TTC549 (cell line): ENCODE data around the gene CHL1.
A peak's percentile ranks its signal among the peaks of the same experiment; 100 is the strongest.

Source experiments
- FAIRE-seq: peaks from 2 replicates; lab custom pipeline; 2012; peaks lifted over from hg19 to GRCh38; lab: Jason Lieb, UNC

The CHL1 gene

GRCh38 chr3:399647-400046 is 203.1 kb downstream of the CHL1 start:
- no peak for FAIRE-seq

- no peak for FAIRE-seq
These were observed 207.3 kb downstream of the CHL1 start for GRCh38 chr3:403826-404225.

GRCh38 chr3:409011-409410 is 212.4 kb downstream of the CHL1 start:
- FAIRE-seq: no peak

- FAIRE-seq: no peak
These were observed 214.7 kb downstream of the CHL1 start for GRCh38 chr3:411226-411625.

DNA sequence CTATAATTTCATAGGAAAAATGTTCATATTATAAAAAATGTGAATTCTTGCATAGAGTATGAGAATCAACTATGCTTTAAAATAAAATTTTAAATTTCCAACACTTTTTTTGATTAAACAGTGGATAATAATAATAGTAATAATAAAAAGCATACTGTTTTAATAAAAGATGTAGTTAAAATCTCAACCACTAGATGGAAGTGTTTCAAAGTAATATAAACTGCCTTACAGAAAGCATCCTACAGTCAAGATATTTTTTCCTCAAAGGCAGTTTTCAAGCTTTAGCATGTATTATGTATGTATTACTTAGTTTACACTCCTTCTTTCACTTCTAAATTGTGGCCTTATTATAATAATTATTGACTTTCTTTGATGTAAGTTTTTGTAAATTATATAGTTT is 217.5 kb downstream of the CHL1 start:
- FAIRE-seq: peak; percentile 93

GRCh38 chr3:418239-418929 is 221.8 kb downstream of the CHL1 start:
- no peak for FAIRE-seq

DNA sequence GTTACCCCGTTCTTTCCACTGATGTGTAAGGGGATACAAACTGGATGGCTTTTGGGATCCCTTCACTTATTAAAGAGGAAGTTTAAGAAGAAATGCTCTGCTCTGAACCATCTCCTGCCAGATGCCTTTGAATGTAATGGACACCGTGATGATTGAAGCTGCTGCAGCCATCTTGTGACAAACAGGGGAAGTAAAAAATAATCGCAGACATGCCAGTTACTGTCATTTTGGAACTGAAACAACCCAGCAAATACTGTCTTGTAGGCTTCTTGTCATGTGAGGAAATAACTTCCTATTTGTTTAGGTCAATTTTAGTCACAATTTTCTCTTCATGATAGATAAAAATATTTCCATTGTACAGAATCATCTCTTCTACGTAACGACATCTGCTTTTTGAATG is 224.0 kb downstream of the CHL1 start:
- FAIRE-seq: no peak

DNA sequence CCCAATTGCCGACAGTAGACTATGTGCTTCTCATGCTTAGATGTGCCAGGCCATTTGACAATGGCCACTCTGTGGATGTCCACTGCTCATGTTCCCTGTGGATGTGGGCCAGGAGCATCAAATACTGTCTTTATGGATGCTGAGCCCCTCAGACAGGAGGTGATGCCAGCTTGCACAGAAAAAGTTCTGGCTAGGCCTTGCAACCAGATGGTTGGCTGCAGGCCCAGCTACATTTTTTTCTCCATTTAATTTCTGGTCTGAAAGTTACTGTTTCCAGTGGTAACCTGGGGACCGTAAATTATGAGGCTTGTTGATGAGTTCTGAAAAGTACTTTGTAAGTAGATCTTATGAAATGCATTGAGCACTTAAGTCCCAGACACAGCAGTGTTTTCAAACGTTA is 228.5 kb downstream of the CHL1 start:
- no peak for FAIRE-seq

DNA sequence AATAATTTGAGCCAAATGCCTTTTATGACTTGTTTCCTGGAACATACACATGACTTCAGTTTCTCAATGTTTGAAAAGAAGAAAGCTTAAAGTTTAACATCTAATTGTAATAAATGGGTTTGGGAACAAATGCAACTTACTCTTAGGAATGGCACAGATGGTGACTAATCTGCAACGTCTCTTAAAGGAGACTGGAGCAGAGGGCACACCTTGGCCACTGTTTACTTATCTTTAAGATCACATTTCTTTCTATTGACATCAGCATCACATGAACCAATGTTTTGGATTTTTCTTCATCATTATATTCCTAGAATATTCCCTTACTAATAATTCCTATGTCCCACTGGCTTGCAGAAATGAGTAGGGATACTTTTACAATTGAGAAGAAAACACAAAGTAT is 229.5 kb downstream of the CHL1 start:
- no peak for FAIRE-seq

DNA sequence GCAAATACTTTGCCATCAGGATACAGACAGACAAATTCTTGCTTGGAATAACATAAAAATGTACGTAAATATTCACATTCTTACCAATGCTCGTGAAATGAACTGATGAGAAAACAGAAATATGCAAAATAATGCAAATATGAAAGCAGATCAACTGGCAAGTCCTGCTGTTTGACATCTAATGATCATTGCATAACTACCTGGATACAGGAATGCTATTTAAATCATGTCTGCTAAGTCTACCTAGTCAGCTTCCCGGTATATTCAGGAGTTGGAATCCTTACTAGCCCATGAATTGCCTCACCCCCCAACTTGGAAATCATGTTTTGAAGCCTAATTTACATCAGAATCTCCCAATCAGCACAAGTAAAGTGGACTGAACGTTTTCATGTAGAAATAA is 230.6 kb downstream of the CHL1 start:
- FAIRE-seq: no peak

- no peak for FAIRE-seq
These were observed 233.6 kb downstream of the CHL1 start for GRCh38 chr3:430186-430585.

DNA sequence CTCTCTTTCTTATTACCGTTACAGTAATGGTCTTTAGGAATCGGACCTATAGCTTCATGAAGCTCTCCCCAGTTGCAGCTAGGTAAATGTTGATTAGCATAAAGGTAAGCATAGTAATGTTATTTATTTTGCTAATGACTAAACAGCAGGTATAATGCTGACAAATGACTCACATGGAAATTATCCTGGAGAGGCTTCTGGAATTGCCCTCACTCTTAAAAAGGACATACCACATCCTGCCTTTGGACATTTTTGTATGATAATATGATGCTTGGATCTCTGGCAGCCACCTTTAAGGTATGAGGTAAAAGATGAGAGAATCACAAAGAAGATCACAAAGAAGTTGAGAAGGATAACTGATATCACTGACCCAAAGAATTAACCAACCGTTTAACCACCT is 238.6 kb downstream of the CHL1 start:
- no peak for FAIRE-seq

DNA sequence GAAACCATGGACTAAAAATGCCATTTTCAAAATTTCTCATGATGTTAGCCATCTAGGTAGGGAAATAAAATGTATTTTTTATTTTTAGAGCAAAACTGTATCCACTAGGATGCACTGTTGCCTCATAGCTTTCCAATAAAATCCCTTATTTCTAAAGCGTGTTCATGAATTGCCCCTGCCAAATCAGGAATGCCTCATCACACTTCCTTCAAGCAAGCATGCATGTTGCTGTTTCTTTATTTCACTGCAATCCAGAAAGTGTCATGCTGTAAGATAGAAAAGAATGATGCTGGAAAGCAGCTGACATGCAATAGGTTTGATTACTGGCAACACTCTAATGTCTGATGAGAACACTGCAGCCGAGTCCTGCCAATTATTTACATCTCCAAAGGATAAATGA is 239.5 kb downstream of the CHL1 start:
- no peak for FAIRE-seq

DNA sequence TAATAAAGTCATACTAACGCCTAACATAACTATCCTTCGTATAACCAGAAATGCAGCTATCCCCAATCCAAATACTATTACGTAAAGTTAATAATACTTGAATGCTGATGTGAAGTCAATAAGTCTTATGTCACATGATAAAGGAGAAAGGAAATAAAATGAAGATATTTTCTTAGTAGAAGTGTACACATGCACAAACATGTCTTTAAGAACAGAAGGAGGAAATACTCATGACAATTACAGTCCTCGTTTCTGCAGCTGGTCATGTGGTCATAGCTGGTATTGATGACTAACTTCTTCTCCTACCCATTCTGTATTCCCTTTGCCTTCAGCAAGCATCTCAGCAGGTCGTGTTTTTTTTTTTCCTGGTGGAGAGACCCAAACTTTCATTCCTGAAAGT is 244.3 kb downstream of the CHL1 start:
- no peak for FAIRE-seq

- FAIRE-seq: no peak
These were observed 249.4 kb downstream of the CHL1 start for GRCh38 chr3:445960-446359.

- no peak for FAIRE-seq
These were observed 251.1 kb downstream of the CHL1 start for GRCh38 chr3:447671-448070.

GRCh38 chr3:449711-450110 is 253.1 kb downstream of the CHL1 start:
- FAIRE-seq: no peak

GRCh38 chr3:452221-452620 is 255.7 kb downstream of the CHL1 start:
- no peak for FAIRE-seq

DNA sequence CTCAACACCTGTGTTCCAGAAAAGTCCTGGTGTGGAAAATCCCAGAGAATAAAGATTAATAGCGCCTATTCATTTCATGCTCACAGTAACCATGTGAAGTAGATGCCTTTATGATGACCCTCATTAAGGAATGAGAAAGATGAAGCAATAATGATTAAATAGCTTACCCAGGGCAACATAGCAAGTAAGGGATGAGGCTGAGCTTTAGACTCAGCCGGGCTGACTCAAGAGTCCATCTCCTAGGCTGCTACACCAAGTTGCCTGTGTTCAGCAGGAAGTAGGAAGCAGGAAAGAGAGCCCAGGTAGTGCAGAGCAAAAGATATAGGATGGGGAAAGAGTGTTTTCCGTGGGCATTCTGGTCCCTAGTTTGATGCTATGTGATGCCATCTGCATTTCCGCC is 256.5 kb downstream of the CHL1 start:
- no peak for FAIRE-seq

- no peak for FAIRE-seq
These were observed 258.4 kb downstream of the CHL1 start for GRCh38 chr3:454986-455385.

GRCh38 chr3:458124-458523 is 261.6 kb downstream of the CHL1 start:
- FAIRE-seq: no peak

DNA sequence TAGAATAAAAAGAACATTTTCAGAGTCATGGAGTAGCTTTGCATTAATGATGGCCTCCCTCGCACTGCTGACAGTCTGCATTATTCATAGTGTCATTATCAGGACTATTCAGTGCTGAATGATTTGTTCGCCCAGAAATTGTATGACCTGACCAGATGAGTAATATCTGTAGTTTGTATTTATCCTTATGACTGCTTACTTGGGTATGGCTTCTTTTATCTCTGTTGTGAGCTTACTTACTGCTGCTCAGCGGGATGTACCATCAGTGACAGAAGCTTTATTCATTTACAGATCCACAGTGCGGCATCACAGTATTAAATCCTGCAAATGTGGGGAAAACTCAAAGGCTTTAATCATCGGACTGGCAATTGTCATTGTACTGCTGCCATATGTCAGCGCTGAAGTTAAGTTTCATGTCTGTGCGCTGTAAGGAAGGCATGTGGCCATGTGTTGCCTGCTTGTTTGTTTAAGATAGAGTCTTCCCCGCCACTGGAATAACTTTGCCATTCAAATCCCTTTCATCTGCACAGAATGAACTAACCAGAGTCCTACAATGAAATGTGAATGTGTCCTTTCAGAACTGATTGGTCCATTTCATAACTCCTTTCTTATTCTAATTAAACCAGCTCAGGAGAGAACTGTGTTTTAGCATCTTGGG is 262.2 kb downstream of the CHL1 start:
- no peak for FAIRE-seq
